A549 treated with Hydrocortisone at 1 μM for 4 hours (cell line): ENCODE data around the gene TMA7B. TPM values are rescaled to one million over a fixed set of nuclear protein-coding genes. Genes with fewer than 3 reads are reported as not detected.

Experiments
- total RNA-seq: library from RNA; stranded (reverse); fragments of 200-300 nt; extraction: Qiagen RNA extraction; gene quantifications from 5 replicates; pipeline ENCODE4 v1.2.3, GENCODE V29; 2022

TMA7B gene
- total RNA-seq, result not detected in 5 replicates

GRCh38 chr22:39959640-39960447, at the start of gene TMA7B:
Gene TMA7B (plus strand): TSS chr22:39960397. CDS start chr22:39964375, 3,978 bp downstream.

GRCh38 chr22:39994566-39995392, 34.6 kb downstream of the TMA7B start, which contains the start of gene FAM83F:
Gene FAM83F (plus strand): TSS chr22:39994954. CDS start chr22:39995043, 89 bp downstream.

Other genes with a start within 250 kb of the TMA7B start
- gene ENTHD1, start 66.6 kb upstream of the TMA7B start, total RNA-seq, result not detected in 5 replicates
- not detected in 5 replicates for gene GRAP2, start 59.3 kb upstream of the TMA7B start, total RNA-seq
- gene FAM83F, start 34.6 kb downstream of the TMA7B start, total RNA-seq, result not detected in 5 replicates
- 3.9 to 6.2 TPM (median 5.3 TPM) in 5 replicates for gene TNRC6B, start 217.5 kb downstream of the TMA7B start, total RNA-seq